NK-92 (cell line): Measurements from ENCODE around the gene SYCP3.
"Not testable (repeated sequence)": the region's sequence is repeated elsewhere in the genome, so short reads cannot be mapped to it uniquely, and the experiment has no call there.

Experiments
- DNase-seq: peaks from one replicate; lab custom pipeline; 2025; ENCODE audit not compliant: unreplicated experiment; lab: John Stamatoyannopoulos, UW

SYCP3 gene

GRCh38 chr12:101713930-101714329, 25.3 kb downstream of the SYCP3 start:
- DNase-seq = no peak

DNA sequence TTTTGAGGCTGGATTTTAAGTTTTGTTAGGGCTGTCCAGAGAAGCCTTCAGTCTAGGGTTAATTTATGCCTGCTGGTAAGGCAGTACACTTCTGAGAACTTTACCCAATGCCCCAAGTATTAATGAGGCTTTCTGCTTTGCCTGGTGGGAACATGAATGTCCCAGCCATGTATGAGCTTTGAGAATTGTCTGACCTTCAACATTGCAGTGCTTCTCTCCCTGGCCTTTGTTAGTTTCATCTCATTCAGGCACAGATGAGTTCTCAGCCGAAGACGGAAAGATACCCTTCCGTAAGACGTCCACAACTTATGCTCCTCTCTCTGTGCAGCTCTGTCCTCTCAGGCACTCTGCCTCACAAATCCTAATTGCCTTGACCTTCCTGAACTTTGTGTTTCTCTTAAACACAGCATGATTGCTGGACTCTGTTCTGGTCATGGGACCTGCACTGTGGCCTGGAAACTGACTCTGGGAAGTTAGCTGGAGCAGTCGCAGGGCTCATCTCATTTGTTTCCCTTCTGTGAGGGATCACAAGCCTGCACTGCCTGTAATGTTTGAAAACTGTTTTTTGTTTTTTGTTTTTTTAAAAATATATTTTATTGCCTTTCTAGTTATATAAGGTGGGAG, 26.1 kb downstream of the SYCP3 start:
- DNase-seq = no peak

GRCh38 chr12:101710288-101710687, 29.0 kb downstream of the SYCP3 start:
- no peak for DNase-seq

DNA sequence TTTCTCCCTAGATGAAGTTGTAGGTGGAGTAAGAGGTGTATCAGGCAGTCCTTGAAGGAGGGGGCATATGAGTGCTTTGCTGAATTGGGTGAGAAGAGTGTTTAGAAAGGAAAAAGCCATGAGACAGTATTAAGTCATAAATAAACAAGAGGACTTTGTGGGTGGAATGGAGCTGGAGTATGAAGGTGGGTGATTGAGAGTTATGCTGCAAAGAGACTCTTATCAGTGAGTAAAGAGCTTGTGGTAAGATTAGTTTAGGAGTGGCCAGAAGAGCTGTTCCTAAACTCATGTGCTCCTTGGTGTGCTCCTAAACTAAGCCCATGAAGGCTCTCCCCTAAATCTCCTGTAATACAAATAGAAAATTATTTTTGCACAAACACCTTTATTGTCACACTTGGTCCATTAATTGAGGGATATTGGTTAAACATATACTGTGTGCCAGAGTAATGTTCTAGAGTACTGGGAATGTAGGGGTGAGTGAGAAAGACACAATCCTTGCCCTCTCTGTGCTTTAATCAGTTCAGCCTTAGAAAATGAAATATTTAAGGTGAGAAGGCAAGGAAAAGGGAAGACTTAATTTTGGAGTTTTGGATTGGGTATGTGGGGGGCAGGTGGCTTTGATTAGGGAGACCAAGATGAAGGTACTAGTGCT, 32.0 kb downstream of the SYCP3 start:
- no peak for DNase-seq

DNA sequence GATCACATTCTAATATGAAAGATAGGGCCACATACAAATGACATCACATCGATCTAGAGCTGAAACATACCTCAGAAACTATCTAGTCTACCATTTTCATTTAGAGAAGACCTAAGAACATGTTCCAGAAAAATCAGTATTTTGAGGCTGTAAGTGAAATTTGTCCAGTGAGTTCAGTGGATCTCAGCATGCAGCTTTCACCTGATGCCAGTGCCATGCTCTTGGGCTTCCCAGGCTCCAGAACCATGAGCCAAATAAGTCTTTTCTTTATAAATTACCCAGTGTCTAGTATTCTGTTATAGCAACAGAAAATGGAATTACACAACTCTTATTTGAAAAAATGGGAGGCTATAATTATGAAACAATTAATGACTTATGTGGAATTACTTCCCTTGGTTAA, 32.9 kb downstream of the SYCP3 start:
- no peak for DNase-seq

GRCh38 chr12:101703487-101703886, 35.8 kb downstream of the SYCP3 start:
- DNase-seq = no peak

- DNase-seq = no peak
Measured at GRCh38 chr12:101700299-101700820, 38.9 kb downstream of the SYCP3 start.

DNA sequence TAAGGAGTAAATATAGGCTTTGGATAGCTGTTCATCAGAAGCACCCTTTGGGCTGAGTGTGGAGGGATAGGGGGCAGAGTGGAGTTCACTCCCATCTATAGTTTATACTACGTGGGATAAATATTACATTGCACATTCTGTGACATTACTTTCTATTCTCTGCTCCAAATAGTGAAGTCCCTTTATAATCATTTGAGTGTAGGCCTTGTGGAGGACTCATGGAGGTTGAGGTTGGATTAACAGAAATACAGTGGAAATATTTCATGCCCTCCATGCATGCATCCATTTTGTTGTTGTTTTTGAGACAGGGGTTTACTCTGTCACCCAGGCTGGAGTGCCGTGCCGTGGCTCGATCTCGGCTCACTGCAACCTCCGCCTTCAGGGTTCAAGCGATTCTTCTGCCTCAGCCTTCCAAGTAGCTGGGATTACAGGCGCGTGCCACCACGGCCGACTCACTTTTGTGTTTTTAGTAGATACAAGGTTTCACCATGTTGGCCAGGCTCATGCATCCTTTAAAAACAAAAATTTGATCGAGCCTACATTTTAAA, 40.4 kb downstream of the SYCP3 start:
- no peak for DNase-seq

DNA sequence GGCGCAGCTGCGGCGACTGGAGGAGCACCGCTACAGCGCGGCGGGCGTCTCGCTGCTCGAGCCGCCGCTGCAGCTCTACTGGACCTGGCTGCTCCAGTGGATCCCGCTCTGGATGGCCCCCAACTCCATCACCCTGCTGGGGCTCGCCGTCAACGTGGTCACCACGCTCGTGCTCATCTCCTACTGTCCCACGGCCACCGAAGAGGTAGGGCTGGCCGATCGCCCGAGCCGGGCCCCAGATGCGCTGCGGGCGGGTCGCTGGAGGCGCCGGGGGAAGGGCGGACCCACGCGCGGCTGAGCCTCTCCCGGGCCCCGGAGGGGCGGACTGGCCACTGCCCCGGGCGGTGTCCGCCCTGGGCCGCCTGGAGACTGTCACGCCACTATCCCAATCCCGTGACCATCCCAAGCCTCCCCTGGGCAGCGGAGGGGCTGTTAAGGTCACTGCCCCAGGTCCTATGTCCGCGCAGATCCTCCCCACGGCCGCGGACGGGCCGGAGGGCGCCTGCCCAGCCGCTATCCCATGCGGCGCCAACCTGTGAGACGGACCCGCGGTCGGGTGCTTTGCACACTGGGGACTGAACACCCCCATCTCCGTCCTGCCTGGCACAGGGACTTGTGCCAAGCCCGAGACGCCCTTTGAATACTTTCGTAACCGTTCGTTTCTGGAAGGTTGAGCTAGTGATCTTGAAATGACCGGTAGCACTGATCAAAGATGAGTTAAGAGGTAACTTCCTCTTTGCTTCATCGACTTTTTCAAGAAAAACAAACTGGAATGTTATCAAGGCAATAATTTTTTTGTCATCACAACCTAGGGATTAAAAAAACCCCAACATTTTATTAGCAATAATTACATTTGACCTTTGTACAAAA, 41.1 kb downstream of the SYCP3 start:
- no peak for DNase-seq

DNA sequence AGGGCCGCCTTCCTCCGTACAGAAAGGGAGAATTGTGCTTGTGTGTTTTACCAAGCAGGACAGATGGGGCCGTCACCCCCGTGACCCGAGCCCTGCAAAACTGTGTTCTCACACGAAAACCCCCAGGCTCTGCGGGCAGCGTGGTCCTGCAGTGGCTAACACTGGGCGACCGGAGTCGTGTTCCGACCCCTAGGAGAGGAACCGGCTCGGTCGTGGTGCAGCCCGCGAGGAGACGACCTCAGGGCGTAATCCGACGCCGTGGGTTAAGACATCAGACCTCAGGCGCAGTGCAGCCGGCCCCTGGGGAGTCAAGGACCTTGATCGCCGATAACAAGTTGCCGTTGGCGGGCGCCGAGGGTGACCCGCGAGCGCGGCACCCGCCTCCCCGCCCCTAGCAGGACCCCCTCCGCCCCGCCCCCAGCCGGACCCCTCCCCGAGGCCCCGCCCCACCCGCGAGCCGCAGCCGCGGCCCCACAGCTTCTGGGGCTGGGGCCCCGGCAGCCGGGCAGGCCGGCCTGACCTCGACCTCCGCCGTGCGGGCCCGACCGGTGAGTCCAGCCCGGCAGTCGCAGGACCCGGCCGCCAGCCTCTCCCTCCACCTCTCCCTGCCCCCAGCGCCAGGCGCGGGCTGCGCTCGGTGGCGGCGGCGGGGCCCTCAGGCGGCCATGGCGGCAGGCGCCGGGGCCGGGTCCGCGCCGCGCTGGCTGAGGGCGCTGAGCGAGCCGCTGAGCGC, 41.9 kb downstream of the SYCP3 start, which contains the start of gene CHPT1:
CHPT1 (plus strand) TSS at position 444 of the 733 bp plus-strand sequence; CDS start at position 666, 222 bp downstream.
- DNase-seq = no peak

GRCh38 chr12:101696251-101697196, 42.7 kb downstream of the SYCP3 start:
- DNase-seq = no peak

GRCh38 chr12:101695706-101696105, 43.6 kb downstream of the SYCP3 start:
- DNase-seq = no peak

- no peak for DNase-seq
Measured at GRCh38 chr12:101694986-101695385, 44.3 kb downstream of the SYCP3 start.

- DNase-seq = no peak
Measured at GRCh38 chr12:101694297-101694848, 44.9 kb downstream of the SYCP3 start.

- no peak for DNase-seq
Measured at GRCh38 chr12:101691503-101692096, 47.7 kb downstream of the SYCP3 start.

GRCh38 chr12:101690544-101691098, 48.6 kb downstream of the SYCP3 start:
- DNase-seq = no peak

GRCh38 chr12:101686176-101686575, 53.1 kb downstream of the SYCP3 start:
- no peak for DNase-seq

- DNase-seq = no peak
Measured at GRCh38 chr12:101685092-101685491, 54.2 kb downstream of the SYCP3 start.

DNA sequence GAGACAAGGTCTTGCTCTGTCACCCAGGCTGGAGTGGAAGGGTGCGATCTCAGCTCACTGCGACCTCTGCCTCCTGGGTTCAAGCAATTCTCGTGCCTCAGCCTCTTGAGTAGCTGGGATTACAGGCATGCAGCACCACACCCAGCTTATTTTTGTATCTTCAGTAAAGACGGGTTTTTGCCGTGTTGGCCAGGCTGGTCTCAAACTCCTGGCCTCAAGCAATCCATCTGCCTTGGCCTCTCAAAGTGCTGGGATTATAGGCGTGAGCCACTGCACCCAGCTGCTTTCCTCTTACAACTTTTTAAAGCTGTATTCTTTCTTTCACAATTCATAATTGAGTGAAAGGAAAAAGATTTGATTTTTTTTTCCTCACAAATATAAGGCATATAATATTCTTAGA, 57.6 kb downstream of the SYCP3 start:
- not testable (repeated sequence) for DNase-seq
